ENCODE results near the gene RUVBL1.

The RUVBL1 gene

GRCh38 chr3:128122013-128122412, 1.6 kb downstream of the RUVBL1 start:
- DNase-seq (ENCODE audit: low read depth) = no peak
- no peak for TF ChIP-seq CTCF (IDR thresholded peaks at IDR 0.05; ENCODE audit: low read length, missing control alignments)
- no peak overlapping the region for H3K4me3 ChIP-seq (replicated peaks; ENCODE audit: low read depth, low read length)

GRCh38 chr3:128113817-128114794, 9.5 kb downstream of the RUVBL1 start:
- DNase-seq (ENCODE audit: low read depth) = no peak
- no peak for TF ChIP-seq CTCF (IDR thresholded peaks at IDR 0.05; ENCODE audit: low read length, missing control alignments)
- no peak overlapping the region for H3K4me3 ChIP-seq (replicated peaks; ENCODE audit: low read depth, low read length)

- DNase-seq (ENCODE audit: low read depth) = peak; percentile 89
- TF ChIP-seq CTCF (IDR thresholded peaks at IDR 0.05; ENCODE audit: low read length, missing control alignments) = peak; percentile 8
- H3K4me3 ChIP-seq (replicated peaks; ENCODE audit: low read depth, low read length) = no peak overlapping the region
Observed at GRCh38 chr3:128112357-128112968, 11.1 kb downstream of the RUVBL1 start.

GRCh38 chr3:128111147-128111546, 12.5 kb downstream of the RUVBL1 start:
- TF ChIP-seq CTCF (IDR thresholded peaks at IDR 0.05; ENCODE audit: low read length, missing control alignments) = no peak

GRCh38 chr3:128107834-128108233, 15.8 kb downstream of the RUVBL1 start:
- DNase-seq (ENCODE audit: low read depth) = no peak
- H3K4me3 ChIP-seq (replicated peaks; ENCODE audit: low read depth, low read length) = no peak overlapping the region
- no peak for TF ChIP-seq CTCF (IDR thresholded peaks at IDR 0.05; ENCODE audit: low read length, missing control alignments)

More at GRCh38 chr3:128111147-128111546, 12.5 kb downstream of the RUVBL1 start:
- no peak for DNase-seq (ENCODE audit: low read depth)
- H3K4me3 ChIP-seq (replicated peaks; ENCODE audit: low read depth, low read length) = no peak overlapping the region

GRCh38 chr3:128103136-128103676, 20.4 kb downstream of the RUVBL1 start:
- H3K4me3 ChIP-seq (replicated peaks; ENCODE audit: low read depth, low read length) = no peak overlapping the region
- DNase-seq (ENCODE audit: low read depth) = no peak
- TF ChIP-seq CTCF (IDR thresholded peaks at IDR 0.05; ENCODE audit: low read length, missing control alignments) = no peak

Data from fibroblast of pulmonary artery (primary cell).